H9 (cell line): ENCODE data around the gene TAGLN2. TPM values are rescaled to one million over a fixed set of nuclear protein-coding genes. Genes with fewer than 3 reads are reported as not detected.
A peak's percentile ranks its signal among the peaks of the same experiment; 100 is the strongest.

Experiments
- DNase-seq: peaks from one replicate; pipeline ENCODE4 v3.0.0-alpha.2; 2017
- H2AFZ ChIP-seq: one replicate; pipeline ENCODE4 v1.6.1; 2013; ENCODE audit warnings: mild to moderate bottlenecking, low read length, control low read depth, moderate library complexity
- H2AK5ac ChIP-seq: 2 replicates; pipeline ENCODE4 v1.6.1; 2013; ENCODE audit warnings: low read length, control low read depth, mixed read lengths; ENCODE audit not compliant: insufficient read length
- H2BK120ac ChIP-seq: one replicate; pipeline ENCODE4 v1.6.1; 2013; ENCODE audit warnings: low read depth, mild to moderate bottlenecking, low read length, control low read depth, inconsistent platforms; ENCODE audit not compliant: poor library complexity, severe bottlenecking
- H2BK12ac ChIP-seq: 2 replicates; pipeline ENCODE4 v1.6.1; 2013; ENCODE audit warnings: low read length, control low read depth, mixed read lengths, low read depth; ENCODE audit not compliant: insufficient read length
- H2BK15ac ChIP-seq: 2 replicates; pipeline ENCODE4 v1.6.1; 2013; ENCODE audit warnings: low read depth, low read length, control low read depth
- H2BK20ac ChIP-seq: one replicate; pipeline ENCODE4 v1.6.1; 2013; ENCODE audit warnings: low read depth, mild to moderate bottlenecking, low read length, control low read depth, inconsistent platforms; ENCODE audit not compliant: poor library complexity, severe bottlenecking
- H2BK5ac ChIP-seq: 2 replicates; pipeline ENCODE4 v1.6.1; 2013; ENCODE audit warnings: low read length, control low read depth, mixed read lengths; ENCODE audit not compliant: insufficient read length
- H3K14ac ChIP-seq: 2 replicates; pipeline ENCODE4 v1.6.1; 2013; ENCODE audit warnings: low read length, control low read depth; ENCODE audit not compliant: insufficient read depth
- H3K18ac ChIP-seq: 2 replicates; pipeline ENCODE4 v1.6.1; 2013; ENCODE audit warnings: low read depth, mild to moderate bottlenecking, mixed read lengths, low read length, control low read depth; ENCODE audit not compliant: insufficient read length
- H3K23ac ChIP-seq: 2 replicates; pipeline ENCODE4 v1.6.1; 2013; ENCODE audit warnings: low read length, control low read depth, mixed read lengths, low read depth; ENCODE audit not compliant: insufficient read length
- H3K23me2 ChIP-seq: 2 replicates; pipeline ENCODE4 v1.6.1; 2013; ENCODE audit warnings: low read depth, mild to moderate bottlenecking, mixed read lengths, low read length, control low read depth; ENCODE audit not compliant: insufficient read length, poor library complexity, severe bottlenecking
- H3K27ac ChIP-seq: 2 replicates; pipeline ENCODE4 v1.5.1; 2013; ENCODE audit warnings: low read length, control low read depth, mixed read lengths, low read depth; ENCODE audit not compliant: insufficient read length
- H3K27me3 ChIP-seq: 2 replicates; pipeline ENCODE4 v1.6.1; 2013; ENCODE audit warnings: low read length, control low read depth, inconsistent platforms; ENCODE audit not compliant: insufficient read depth
- H3K4ac ChIP-seq: 2 replicates; pipeline ENCODE4 v1.6.1; 2013; ENCODE audit warnings: low read depth, mild to moderate bottlenecking, control low read depth, inconsistent platforms, low read length, moderate library complexity
- H3K4me1 ChIP-seq: 2 replicates; pipeline ENCODE4 v1.6.1; 2013; ENCODE audit warnings: low read length, control low read depth, inconsistent platforms; ENCODE audit not compliant: insufficient read depth
- H3K4me2 ChIP-seq: 2 replicates; pipeline ENCODE4 v1.6.1; 2013; ENCODE audit warnings: low read length, control low read depth, mixed read lengths; ENCODE audit not compliant: insufficient read length, insufficient read depth
- H3K56ac ChIP-seq: 2 replicates; pipeline ENCODE4 v1.6.1; 2013; ENCODE audit warnings: low read depth, mild to moderate bottlenecking, mixed read lengths, low read length, control low read depth; ENCODE audit not compliant: insufficient read length
- H3K79me1 ChIP-seq: 2 replicates; pipeline ENCODE4 v1.6.1; 2013; ENCODE audit warnings: low read depth, mild to moderate bottlenecking, moderate library complexity, low read length, control low read depth, inconsistent platforms; ENCODE audit not compliant: insufficient read depth, poor library complexity, severe bottlenecking
- H3K79me2 ChIP-seq: 2 replicates; pipeline ENCODE4 v1.6.1; 2013; ENCODE audit warnings: low read length, control low read depth, inconsistent platforms; ENCODE audit not compliant: insufficient read depth
- H3K9ac ChIP-seq: 2 replicates; pipeline ENCODE4 v1.6.1; 2013; ENCODE audit warnings: low read length, control low read depth, mixed read lengths; ENCODE audit not compliant: insufficient read length; ENCODE audit errors: extremely low read depth
- H3K9me3 ChIP-seq: one replicate; pipeline ENCODE4 v1.6.1; 2013; ENCODE audit warnings: low read depth, low read length, inconsistent platforms; ENCODE audit not compliant: control insufficient read depth
- H3T11ph ChIP-seq: one replicate; pipeline ENCODE4 v1.6.1; 2013; ENCODE audit warnings: mild to moderate bottlenecking, low read length, control low read depth, inconsistent platforms
- H4K20me1 ChIP-seq: one replicate; pipeline ENCODE4 v1.6.1; 2013; ENCODE audit not compliant: control insufficient read depth, insufficient read length, insufficient read depth
- H4K5ac ChIP-seq: 2 replicates; pipeline ENCODE4 v1.6.1; 2013; ENCODE audit warnings: low read depth, mild to moderate bottlenecking, mixed read lengths, low read length, control low read depth; ENCODE audit not compliant: insufficient read length
- H4K8ac ChIP-seq: replicated peaks from 2 replicates; pipeline ENCODE4 v1.6.1; 2013; ENCODE audit warnings: low read length, control low read depth, mixed read lengths, low read depth; ENCODE audit not compliant: insufficient read length
- H4K91ac ChIP-seq: 2 replicates; pipeline ENCODE4 v1.6.1; 2013; ENCODE audit warnings: low read depth, mild to moderate bottlenecking, moderate library complexity, mixed read lengths, low read length, control low read depth; ENCODE audit not compliant: insufficient read length
- H3K27ac Mint-ChIP-seq, 3 experiments: 2 replicates in 2 of 3; 3 replicates in 1 of 3; pipeline ENCODE4 v1.8.0; 2020 to 2021; ENCODE audit warnings: mixed read lengths in 3 of 3, mild to moderate bottlenecking in 1 of 3, moderate library complexity in 1 of 3
- H3K27me3 Mint-ChIP-seq: 2 replicates; pipeline ENCODE4 v1.8.0; 2021; ENCODE audit warnings: low read depth, mild to moderate bottlenecking, moderate library complexity, mixed read lengths
- H3K36me3 Mint-ChIP-seq, 3 experiments: 2 replicates in 2 of 3; 3 replicates in 1 of 3; pipeline ENCODE4 v1.8.0; 2020 to 2021; ENCODE audit warnings: low read depth in 3 of 3, mixed read lengths in 3 of 3; ENCODE audit not compliant: insufficient read depth in 1 of 3
- H3K4me1 Mint-ChIP-seq, 2 experiments: 2 replicates each; pipeline ENCODE4 v1.8.0; 2020; ENCODE audit warnings: mixed read lengths in 2 of 2
- H3K4me3 Mint-ChIP-seq, 2 experiments: 2 replicates in 1 of 2; 3 replicates in 1 of 2; pipeline ENCODE4 v1.8.0; 2020 to 2021; ENCODE audit warnings: mild to moderate bottlenecking in 2 of 2, mixed read lengths in 2 of 2, moderate library complexity in 1 of 2
- H3K9me3 Mint-ChIP-seq, 2 experiments: 2 replicates in 1 of 2; 3 replicates in 1 of 2; pipeline ENCODE4 v1.8.0; 2020; ENCODE audit warnings: mild to moderate bottlenecking in 2 of 2, mixed read lengths in 2 of 2, moderate library complexity in 1 of 2
- WGBS: extraction: QIAGEN DNeasy Blood & Tissue Kit; methylation state at CpG from one replicate; pipeline ENCODE4 v1.1.7; 2013; ENCODE audit warnings: missing lambda C conversion rate, low lambda C conversion rate, mixed read lengths; ENCODE audit not compliant: insufficient read length; ENCODE audit errors: extremely low coverage; 5-methylcytosine and 5-hydroxymethylcytosine counted together
- total RNA-seq: library from RNA; stranded (reverse); gene quantifications from 2 replicates; pipeline ENCODE4 v1.2.1, GENCODE V29; 2021
- TF ChIP-seq, protein P1 (sequence below): fragments of 200-600 bp; sonication (generic); conservative IDR thresholded peaks from 3 replicates; pipeline ENCODE4 v1.8.0; 2021; ENCODE audit warnings: antibody characterized with exemption, mild to moderate bottlenecking

The TAGLN2 gene
- total RNA-seq, 1 experiment from 2014 or later, result 76.7 TPM

- Histone ChIP-seq H3K79me2 (no peaks in the 10 kb centered on the region), H3K9ac (no peak overlapping the region), H3K14ac (peak overlapping the region; percentile 78), H2BK5ac (no peak overlapping the region), H4K91ac (no peak overlapping the region), H2BK12ac (no peak overlapping the region), H3K4me1 (peaks cover 18% of the 10 kb centered on the region; the same call in 1 of the 2 replicates), H3K56ac (no peak overlapping the region), H3K9me3 (no peaks in the 10 kb centered on the region), H4K8ac (no peak overlapping the region), H3K23ac (no peak overlapping the region), H3K4ac (no peak overlapping the region), H4K20me1 (no peaks in the 10 kb centered on the region), H3K18ac (peak overlapping the region; percentile 79), H2BK120ac (no peak overlapping the region), H2AK5ac (no peak overlapping the region), H3K23me2 (no peaks in the 10 kb centered on the region), H2AFZ (no peak overlapping the region), H3K79me1 (no peaks in the 10 kb centered on the region), H3T11ph (peak overlapping the region; percentile 75), H3K27me3 (no peaks in the 10 kb centered on the region), H3K4me2 (no peak overlapping the region), H2BK15ac (no peak overlapping the region), H4K5ac (no peak overlapping the region), H2BK20ac (no peak overlapping the region), H3K27ac (peak overlapping the region; percentile 35)
- no CpG with 5 or more reads among the region's 9 CpGs for WGBS
- Mint-ChIP-seq H3K36me3 (peaks cover 0 to 35% (median 20%) of the 10 kb centered on the region in 3 experiments; a peak in 5 of 7 replicates), H3K27ac (peak overlapping the region; percentile 26 to 98 (median 98); a peak in 5 of 7 replicates), H3K4me1 (peaks cover 50 to 54% of the 10 kb centered on the region in 2 experiments), H3K4me3 (no peak overlapping the region), H3K9me3 (no peaks in the 10 kb centered on the region; a peak in 1 of 5 replicates), H3K27me3 (no peaks in the 10 kb centered on the region)
- TF ChIP-seq, protein P1, sequence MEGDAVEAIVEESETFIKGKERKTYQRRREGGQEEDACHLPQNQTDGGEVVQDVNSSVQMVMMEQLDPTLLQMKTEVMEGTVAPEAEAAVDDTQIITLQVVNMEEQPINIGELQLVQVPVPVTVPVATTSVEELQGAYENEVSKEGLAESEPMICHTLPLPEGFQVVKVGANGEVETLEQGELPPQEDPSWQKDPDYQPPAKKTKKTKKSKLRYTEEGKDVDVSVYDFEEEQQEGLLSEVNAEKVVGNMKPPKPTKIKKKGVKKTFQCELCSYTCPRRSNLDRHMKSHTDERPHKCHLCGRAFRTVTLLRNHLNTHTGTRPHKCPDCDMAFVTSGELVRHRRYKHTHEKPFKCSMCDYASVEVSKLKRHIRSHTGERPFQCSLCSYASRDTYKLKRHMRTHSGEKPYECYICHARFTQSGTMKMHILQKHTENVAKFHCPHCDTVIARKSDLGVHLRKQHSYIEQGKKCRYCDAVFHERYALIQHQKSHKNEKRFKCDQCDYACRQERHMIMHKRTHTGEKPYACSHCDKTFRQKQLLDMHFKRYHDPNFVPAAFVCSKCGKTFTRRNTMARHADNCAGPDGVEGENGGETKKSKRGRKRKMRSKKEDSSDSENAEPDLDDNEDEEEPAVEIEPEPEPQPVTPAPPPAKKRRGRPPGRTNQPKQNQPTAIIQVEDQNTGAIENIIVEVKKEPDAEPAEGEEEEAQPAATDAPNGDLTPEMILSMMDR, result no peak
- DNase-seq, result no peak
Observed at GRCh38 chr1:159916242-159917051, 8.9 kb downstream of the TAGLN2 start.
